H1 (cell line): Measurements from ENCODE around the gene SHISA9. TPM values are rescaled to one million over a fixed set of nuclear protein-coding genes. Genes with fewer than 3 reads are reported as not detected.

Experiments used
- CTCF ChIA-PET: fragments of 300-600 bp; sonication (Branson Sonifier 250); formaldehyde crosslinking; loops from one replicate; lab custom pipeline; 2021; ENCODE audit not compliant: partially characterized antibody; lab: Charles Lee
- POLR2A ChIA-PET: fragments of 300-600 bp; sonication (Branson Sonifier 250); formaldehyde crosslinking; loops from one replicate; lab custom pipeline; 2021; ENCODE audit warnings: inconsistent platforms; ENCODE audit not compliant: partially characterized antibody; lab: Charles Lee
- DNase-seq, 2 experiments: peaks; one replicate each; pipeline versions ENCODE4 v3.0.0 to v3.0.0-alpha.2; 2010 to 2022; ENCODE audit warnings: low spot score in 2 of 2, low read depth in 1 of 2, mixed read lengths in 1 of 2
- FAIRE-seq: peaks from 2 replicates; lab custom pipeline; 2011; peaks lifted over from hg19 to GRCh38; lab: Jason Lieb, UNC
- H2AFZ ChIP-seq: 2 replicates; pipeline ENCODE4 v1.8.1; 2012; ENCODE audit warnings: low read length, inconsistent platforms
- H2AK5ac ChIP-seq: 2 replicates; pipeline ENCODE4 v1.6.1; 2013; ENCODE audit warnings: low read depth, low read length
- H2BK120ac ChIP-seq: replicated peaks from 2 replicates; pipeline ENCODE3; 2013; ENCODE audit warnings: low read depth, low read length, inconsistent platforms
- H2BK12ac ChIP-seq: 2 replicates; pipeline ENCODE4 v1.6.1; 2013; ENCODE audit warnings: low read depth, low read length
- H2BK15ac ChIP-seq: 2 replicates; pipeline ENCODE4 v1.6.1; 2013; ENCODE audit warnings: low read length
- H2BK20ac ChIP-seq: 2 replicates; pipeline ENCODE4 v1.6.1; 2013; ENCODE audit warnings: low read length
- H2BK5ac ChIP-seq: 2 replicates; pipeline ENCODE4 v1.6.1; 2013; ENCODE audit warnings: low read depth, low read length
- H3K14ac ChIP-seq: 2 replicates; pipeline ENCODE4 v1.6.1; 2013; ENCODE audit warnings: inconsistent platforms; ENCODE audit not compliant: insufficient read length
- H3K18ac ChIP-seq: 2 replicates; pipeline ENCODE4 v1.6.1; 2013; ENCODE audit warnings: low read length; ENCODE audit errors: extremely low read depth
- H3K23ac ChIP-seq: 2 replicates; pipeline ENCODE4 v1.6.1; 2013; ENCODE audit warnings: inconsistent platforms; ENCODE audit not compliant: insufficient read length
- H3K23me2 ChIP-seq: 2 replicates; pipeline ENCODE4 v1.6.1; 2013; ENCODE audit warnings: low read depth, low read length
- H3K27ac ChIP-seq: 2 replicates; pipeline ENCODE4 v1.6.1; 2011; ENCODE audit warnings: low read depth, low read length, inconsistent platforms
- H3K27me3 ChIP-seq, 4 experiments: replicated peaks in 1 of 4; 1 replicate in 1 of 4; 2 replicates in 3 of 4; pipeline versions ENCODE4 v1.6.1 to v1.8.1; 2011 to 2013; ENCODE audit warnings: low read length in 3 of 4, mild to moderate bottlenecking in 3 of 4, inconsistent platforms in 2 of 4, mixed read lengths in 2 of 4, moderate library complexity in 1 of 4; ENCODE audit not compliant: control insufficient read depth in 3 of 4, insufficient read depth in 3 of 4; ENCODE audit errors: extremely low read depth in 1 of 4
- H3K36me3 ChIP-seq, 4 experiments: 2 replicates each; pipeline versions ENCODE4 v1.6.1 to v1.8.1; 2011 to 2013; ENCODE audit warnings: mild to moderate bottlenecking in 4 of 4, low read length in 3 of 4, moderate library complexity in 2 of 4, control low read depth in 1 of 4, inconsistent platforms in 1 of 4; ENCODE audit not compliant: insufficient read depth in 4 of 4, control insufficient read depth in 2 of 4
- H3K4ac ChIP-seq: replicated peaks from 2 replicates; pipeline ENCODE3; 2013; ENCODE audit warnings: low read length, low read depth, mixed read lengths, inconsistent platforms; ENCODE audit not compliant: insufficient read length
- H3K4me1 ChIP-seq, 4 experiments: replicated peaks in 1 of 4; 1 replicate in 1 of 4; 2 replicates in 3 of 4; pipeline versions ENCODE4 v1.6.1 to v1.8.1; 2011 to 2013; ENCODE audit warnings: low read length in 3 of 4, inconsistent platforms in 2 of 4, mixed read lengths in 1 of 4; ENCODE audit not compliant: insufficient read depth in 4 of 4, control insufficient read depth in 3 of 4
- H3K4me2 ChIP-seq, 2 experiments: 2 replicates each; pipeline versions ENCODE4 v1.6.1 to v1.8.1; 2011 to 2013; ENCODE audit warnings: low read depth in 2 of 2, low read length in 2 of 2, control low read depth in 1 of 2, inconsistent platforms in 1 of 2, mild to moderate bottlenecking in 1 of 2; ENCODE audit not compliant: insufficient read depth in 1 of 2
- H3K4me3 ChIP-seq, 4 experiments: fragments of 200-600, 300-600 bp in 1 of 4; sonication (generic), shearing (Covaris generic), sonication (Bioruptor Twin) in 1 of 4; 2 replicates each; pipeline versions ENCODE4 v1.5.1 to v1.8.1; 2011 to 2016; ENCODE audit warnings: low read length in 4 of 4, low read depth in 3 of 4, control low read depth in 2 of 4, inconsistent platforms in 2 of 4, mild to moderate bottlenecking in 2 of 4, mixed read lengths in 1 of 4, moderate library complexity in 1 of 4; ENCODE audit not compliant: insufficient read depth in 2 of 4; ENCODE audit errors: extremely low read depth in 1 of 4
- H3K56ac ChIP-seq: replicated peaks from 2 replicates; pipeline ENCODE3; 2013; ENCODE audit warnings: low read depth, mild to moderate bottlenecking, mixed read lengths, low read length, inconsistent platforms; ENCODE audit not compliant: insufficient read length
- H3K79me1 ChIP-seq: 2 replicates; pipeline ENCODE4 v1.6.1; 2013; ENCODE audit warnings: low read depth, low read length, control low read depth
- H3K79me2 ChIP-seq, 2 experiments: 2 replicates each; pipeline versions ENCODE4 v1.6.1 to v1.8.1; 2012 to 2013; ENCODE audit warnings: low read length in 2 of 2, mild to moderate bottlenecking in 2 of 2, inconsistent platforms in 1 of 2; ENCODE audit not compliant: insufficient read depth in 2 of 2, control insufficient read depth in 1 of 2
- H3K9ac ChIP-seq, 4 experiments: replicated peaks in 1 of 4; 1 replicate in 1 of 4; 2 replicates in 3 of 4; pipeline versions ENCODE4 v1.6.1 to v1.8.1; 2011 to 2013; ENCODE audit warnings: low read depth in 3 of 4, low read length in 3 of 4, control low read depth in 2 of 4, mild to moderate bottlenecking in 2 of 4, moderate library complexity in 2 of 4, inconsistent platforms in 1 of 4; ENCODE audit errors: extremely low read depth in 1 of 4
- H3K9me3 ChIP-seq, 2 experiments: 2 replicates each; pipeline versions ENCODE4 v1.6.1 to v1.8.1; 2012 to 2013; ENCODE audit warnings: mild to moderate bottlenecking in 2 of 2, moderate library complexity in 2 of 2, control low read depth in 1 of 2, inconsistent platforms in 1 of 2, low read depth in 1 of 2, low read length in 1 of 2, mixed read lengths in 1 of 2; ENCODE audit not compliant: insufficient read depth in 2 of 2
- H4K20me1 ChIP-seq, 2 experiments: replicated peaks in 1 of 2; 2 replicates each; pipeline versions ENCODE3 to v1.8.1; 2011 to 2013; ENCODE audit warnings: inconsistent platforms in 2 of 2, low read length in 2 of 2, mild to moderate bottlenecking in 1 of 2; ENCODE audit not compliant: insufficient read depth in 2 of 2, control insufficient read depth in 1 of 2
- H4K5ac ChIP-seq: 2 replicates; pipeline ENCODE4 v1.6.1; 2013; ENCODE audit warnings: low read length, low read depth, mixed read lengths, inconsistent platforms; ENCODE audit not compliant: insufficient read length
- H4K8ac ChIP-seq: 2 replicates; pipeline ENCODE4 v1.8.0; 2013; ENCODE audit warnings: mild to moderate bottlenecking, moderate library complexity, low read length, inconsistent platforms; ENCODE audit not compliant: insufficient read depth; ENCODE audit errors: extremely low read depth
- H4K91ac ChIP-seq: replicated peaks from 2 replicates; pipeline ENCODE3; 2013; ENCODE audit warnings: low read length, mixed read lengths, inconsistent platforms; ENCODE audit not compliant: insufficient read length
- ATF2 ChIP-seq: IDR thresholded peaks from 2 replicates; pipeline ENCODE4 v1.6.1; 2012; ENCODE audit warnings: low read length, inconsistent platforms
- CBX5 ChIP-seq: fragments of 300-800, 300-1000 bp; sonication (generic); IDR thresholded peaks from 2 replicates; pipeline ENCODE4 v1.7.1; 2016; ENCODE audit warnings: antibody characterized with exemption, low read length, low read depth
- CTBP2 ChIP-seq: IDR thresholded peaks from 2 replicates; pipeline ENCODE4 v1.7.0; 2011; ENCODE audit warnings: borderline replicate concordance, mild to moderate bottlenecking, moderate library complexity, mixed read lengths, low read length; ENCODE audit not compliant: insufficient read depth, insufficient read length
- FOSL1 ChIP-seq: IDR thresholded peaks from 2 replicates; pipeline ENCODE4 v1.6.1; 2011; ENCODE audit warnings: mild to moderate bottlenecking, low read depth, low read length, moderate library complexity; ENCODE audit not compliant: insufficient read depth
- HDAC6 ChIP-seq: IDR thresholded peaks from one replicate; pipeline ENCODE4 v1.7.1; 2012; ENCODE audit warnings: low read depth, mild to moderate bottlenecking, inconsistent platforms, low read length, moderate library complexity
- JUND ChIP-seq: IDR thresholded peaks from 2 replicates; pipeline ENCODE4 v1.6.1; 2011; ENCODE audit warnings: mild to moderate bottlenecking, improper control_type of control experiment, low read length
- KDM1A ChIP-seq: fragments of 200-600, 300-600 bp; sonication (generic); IDR thresholded peaks from 2 replicates; pipeline ENCODE4 v1.7.1; 2016; ENCODE audit warnings: mild to moderate bottlenecking, low read length, borderline replicate concordance
- KDM4A ChIP-seq: IDR thresholded peaks from one replicate; pipeline ENCODE4 v1.7.1; 2012; ENCODE audit warnings: low read depth, mild to moderate bottlenecking, moderate library complexity, low read length, inconsistent platforms; ENCODE audit not compliant: severe bottlenecking
- KDM5A ChIP-seq: fragments of 200-600 bp; IDR thresholded peaks from 2 replicates; pipeline ENCODE4 v1.7.1; 2012; ENCODE audit warnings: mild to moderate bottlenecking, low read length, inconsistent platforms, mixed read lengths
- MAFK ChIP-seq: IDR thresholded peaks from 2 replicates; pipeline ENCODE4 v1.6.1; 2012; ENCODE audit warnings: low read depth, mild to moderate bottlenecking, improper control_type of control experiment, low read length
- SP4 ChIP-seq: IDR thresholded peaks from 2 replicates; pipeline ENCODE4 v1.6.1; 2012; ENCODE audit warnings: low read length, inconsistent platforms
- TAF1 ChIP-seq: IDR thresholded peaks from 2 replicates; pipeline ENCODE4 v1.6.1; 2011; ENCODE audit warnings: mild to moderate bottlenecking, low read depth, low read length
- TEAD4 ChIP-seq: IDR thresholded peaks from 2 replicates; pipeline ENCODE4 v1.6.1; 2012; ENCODE audit warnings: low read depth, low read length, inconsistent platforms, mixed read lengths
- WGBS, 2 experiments: shearing (Covaris generic) in 1 of 2; methylation state at CpG; one replicate each; pipeline versions ENCODE4 v1.1.6 to v1.1.7; 2013 to 2015; ENCODE audit warnings: low lambda C conversion rate in 2 of 2, mixed read lengths in 2 of 2, inconsistent platforms in 1 of 2, low coverage in 1 of 2, missing lambda C conversion rate in 1 of 2; ENCODE audit not compliant: insufficient replicate concordance in 2 of 2, insufficient coverage in 1 of 2, insufficient read length in 1 of 2; ENCODE audit errors: extremely low coverage in 1 of 2, missing lambda C conversion rate in 1 of 2; 5-methylcytosine and 5-hydroxymethylcytosine counted together
- polyA plus RNA-seq, 7 experiments: library from polyadenylated mRNA; depleted of rRNA in 3 of 7; stranded (reverse) in 5 of 7; unstranded in 2 of 7; fragments of >200 nt in 5 of 7; fragments of 200-250 nt in 2 of 7; gene quantifications; 1 replicate in 5 of 7; 2 replicates in 1 of 7; 4 replicates in 1 of 7; pipeline versions ENCODE4 v1.2.1 to v1.2.3, GENCODE V29; 2011 to 2013; ENCODE audit warnings: missing spikeins in 2 of 7, mixed read lengths in 2 of 7
- total RNA-seq: library from RNA; stranded (reverse); fragmentation: NEBNext Ultra II Directional; extraction: Animal tissue kit (Norgen Biotek cat#: 25700); gene quantifications from 2 replicates; pipeline ENCODE4 v1.2.1, GENCODE V29; 2021

The SHISA9 gene
- total and polyA plus RNA-seq, 2 of the 8 experiments (the other 6 are each of a cell fraction or from before 2014, with no cell fraction given), result 25.6 to 39.8 TPM

- peaks cover 6 to 10% of the 10 kb centered on the region in 2 experiments; a peak in 3 of 4 replicates for H3K9me3 ChIP-seq
- FAIRE-seq, result no peak
- H2BK20ac ChIP-seq, result no peak overlapping the region
- no peak overlapping the region for H4K5ac ChIP-seq
- H3K4ac ChIP-seq, result no peak overlapping the region
- no peak overlapping the region for H3K56ac ChIP-seq
- peaks cover 0 to 7% (median 4%) of the 10 kb centered on the region in 4 experiments; a peak in 3 of 7 replicates for H3K4me1 ChIP-seq
- H3K79me1 ChIP-seq, result peaks cover 2% of the 10 kb centered on the region; the same call in 1 of the 2 replicates
- H3K9ac ChIP-seq, result no peak overlapping the region
- H3K23me2 ChIP-seq, result no peaks in the 10 kb centered on the region
- no peak overlapping the region for H2AK5ac ChIP-seq
- ChIA-PET CTCF (no interaction called here), POLR2A (no interaction called here)
- peaks cover 2% of the 10 kb centered on the region in 2 experiments for H4K20me1 ChIP-seq
- H3K27ac ChIP-seq, result no peak overlapping the region
- H3K23ac ChIP-seq, result no peak overlapping the region
- no peak overlapping the region for H2BK15ac ChIP-seq
- H3K27me3 ChIP-seq, result no peaks in the 10 kb centered on the region
- H3K79me2 ChIP-seq, result peaks cover 0 to 43% of the 10 kb centered on the region in 2 experiments; a peak in 3 of 4 replicates
- H4K8ac ChIP-seq, result no peak overlapping the region
- H3K4me2 ChIP-seq, result no peak overlapping the region
- no peak overlapping the region for H3K14ac ChIP-seq
- no peak overlapping the region for H2BK5ac ChIP-seq
- no peaks in the 10 kb centered on the region for H3K36me3 ChIP-seq
- H3K18ac ChIP-seq, result no peak overlapping the region
- 78% methylated on average over 1 of the region's 1 CpG; no CpG with 5 or more reads in 1 of the 2 experiments for WGBS, 2 experiments
- no peak overlapping the region for H2AFZ ChIP-seq
- no peak overlapping the region for H3K4me3 ChIP-seq
- H4K91ac ChIP-seq, result no peak overlapping the region
- H2BK120ac ChIP-seq, result no peak overlapping the region
- no peak for DNase-seq
- no peak overlapping the region for H2BK12ac ChIP-seq
- TF ChIP-seq KDM1A (no peak), SP4 (no peak), CTBP2 (no peak), KDM5A (no peak), CBX5 (no peak), FOSL1 (no peak), ATF2 (no peak), JUND (no peak), MAFK (no peak), TAF1 (no peak), KDM4A (no peak), TEAD4 (no peak), HDAC6 (no peak)
These were observed 151.0 kb downstream of the SHISA9 start for GRCh38 chr16:13052431-13052830.
